ENCODE results near the gene PGBD1. TPM values are rescaled to one million over a fixed set of nuclear protein-coding genes. Genes with fewer than 3 reads are reported as not detected.

Gene PGBD1
- total and polyA plus RNA-seq, 2 of the 13 experiments (the other 11 are each of a cell fraction or from before 2014, with no cell fraction given) = 3.6 to 6.9 TPM

GRCh38 chr6:28349892-28350737 lies 68.7 kb downstream of the PGBD1 start, which contains the start of gene ZKSCAN3 (continued):
- no peak for TF ChIP-seq PBX3 (CRISPR knock-in tag; IDR thresholded peaks at IDR 0.05; ENCODE audit: borderline replicate concordance)
- TF ChIP-seq GZF1 (CRISPR knock-in tag; IDR thresholded peaks at IDR 0.05) = peak; percentile 74; the same call in 1 of the 2 replicates
- TF ChIP-seq TAF1 (CRISPR knock-in tag; IDR thresholded peaks at IDR 0.05) = peak; percentile 81
- no peak; the same call in 1 of the 2 replicates for TF ChIP-seq ZNF205 (CRISPR knock-in tag; IDR thresholded peaks at IDR 0.05)
- peak; percentile 79 for TF ChIP-seq ZNF772 (CRISPR knock-in tag; IDR thresholded peaks at IDR 0.05)
- TF ChIP-seq STAT5B (CRISPR knock-in tag; IDR thresholded peaks at IDR 0.05) = no peak
- TF ChIP-seq TFDP2 (CRISPR knock-in tag; IDR thresholded peaks at IDR 0.05) = no peak; the same call in 1 of the 2 replicates
- TF ChIP-seq ZNF12 (CRISPR knock-in tag; IDR thresholded peaks at IDR 0.05) = peak; percentile 40; the same call in 1 of the 2 replicates
- TF ChIP-seq GATAD1 (CRISPR knock-in tag; IDR thresholded peaks at IDR 0.05) = peak; percentile 89
- no peak for TF ChIP-seq ZNF138 (CRISPR knock-in tag; IDR thresholded peaks at IDR 0.05; ENCODE audit: low read depth)
- TF ChIP-seq MXI1 (IDR thresholded peaks at IDR 0.05; ENCODE audit: borderline replicate concordance, low read depth, low read length) = no peak; the same call in 2 of the 3 replicates
- TF ChIP-seq PTBP1 (IDR thresholded peaks at IDR 0.05; ENCODE audit: low read depth, low read length, poor library complexity, severe bottlenecking) = no peak
- peak; percentile 60; the same call in 1 of the 2 replicates for TF ChIP-seq ZHX2 (IDR thresholded peaks at IDR 0.05; ENCODE audit: low read depth)
- no peak for TF ChIP-seq ZHX2 (CRISPR knock-in tag; IDR thresholded peaks at IDR 0.05; ENCODE audit: borderline replicate concordance)
- no peak for TF ChIP-seq ATF3 (CRISPR knock-in tag; IDR thresholded peaks at IDR 0.05)
- no peak for TF ChIP-seq RFX5 (IDR thresholded peaks at IDR 0.05; ENCODE audit: low read depth, low read length)
- no peak for TF ChIP-seq TEAD2 (CRISPR knock-in tag; IDR thresholded peaks at IDR 0.05)
- no peak for TF ChIP-seq NR3C1 (CRISPR knock-in tag; IDR thresholded peaks at IDR 0.05)
- no peak for TF ChIP-seq EP300 (IDR thresholded peaks at IDR 0.05; ENCODE audit: low read depth in 2 of 2, low read length in 2 of 2)
- TF ChIP-seq EP300 (CRISPR knock-in tag; IDR thresholded peaks at IDR 0.05; ENCODE audit: borderline replicate concordance) = 0 out of 2 replicates have a peak, but pooled peaks have one; percentile 32
- no peak; the same call in 1 of the 2 replicates for TF ChIP-seq ZNF333 (CRISPR knock-in tag; IDR thresholded peaks at IDR 0.05; ENCODE audit: borderline replicate concordance)
- TF ChIP-seq ZNF530 (CRISPR knock-in tag; IDR thresholded peaks at IDR 0.05; ENCODE audit: low read depth) = 0 out of 2 replicates have a peak, but pooled peaks have one; percentile 52

Data from HepG2 (cell line).